Stimulated activated CD8-positive, alpha-beta memory T cell treated with anti-CD3 and anti-CD28 coated beads, Interleukin-4, amount 100 ng/mL, for 24 hours (primary cell): ENCODE data around the gene ALG10B.
"Not testable (repeated sequence)": the region's sequence is repeated elsewhere in the genome, so short reads cannot be mapped to it uniquely, and the experiment has no call there.

Experiments
- DNase-seq: peaks from one replicate; pipeline ENCODE4 v3.0.0-alpha.2; 2020; ENCODE audit warnings: low read depth

The ALG10B gene, protein sequence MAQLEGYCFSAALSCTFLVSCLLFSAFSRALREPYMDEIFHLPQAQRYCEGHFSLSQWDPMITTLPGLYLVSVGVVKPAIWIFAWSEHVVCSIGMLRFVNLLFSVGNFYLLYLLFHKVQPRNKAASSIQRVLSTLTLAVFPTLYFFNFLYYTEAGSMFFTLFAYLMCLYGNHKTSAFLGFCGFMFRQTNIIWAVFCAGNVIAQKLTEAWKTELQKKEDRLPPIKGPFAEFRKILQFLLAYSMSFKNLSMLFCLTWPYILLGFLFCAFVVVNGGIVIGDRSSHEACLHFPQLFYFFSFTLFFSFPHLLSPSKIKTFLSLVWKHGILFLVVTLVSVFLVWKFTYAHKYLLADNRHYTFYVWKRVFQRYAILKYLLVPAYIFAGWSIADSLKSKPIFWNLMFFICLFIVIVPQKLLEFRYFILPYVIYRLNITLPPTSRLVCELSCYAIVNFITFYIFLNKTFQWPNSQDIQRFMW

GRCh38 chr12:38316391-38317129, at the start of gene ALG10B:
Gene ALG10B, plus strand, starts transcription at chr12:38316774. Its CDS starts 120 bp downstream, at chr12:38316894.
- DNase-seq = peak; percentile 88

GRCh38 chr12:38268612-38269011, 48.0 kb upstream of the ALG10B start:
- no peak for DNase-seq

DNA sequence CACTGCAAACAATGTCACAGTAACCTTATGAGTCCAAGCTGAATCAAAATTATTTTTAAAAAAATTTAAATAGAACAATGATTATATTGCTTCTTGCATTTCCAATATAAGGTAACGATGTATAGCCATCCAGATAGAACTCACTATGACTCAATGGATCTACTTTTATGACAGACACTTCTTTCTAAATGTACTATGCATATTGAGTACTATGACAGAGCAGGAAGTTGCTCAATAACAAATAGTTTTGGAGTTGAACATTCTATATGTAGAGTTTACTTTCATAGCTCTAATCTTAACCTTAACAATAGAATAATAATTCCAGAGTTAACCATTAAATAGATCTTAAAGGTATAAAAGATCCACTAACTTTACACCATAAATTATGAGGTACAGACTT, 46.7 kb upstream of the ALG10B start:
- no peak for DNase-seq

DNA sequence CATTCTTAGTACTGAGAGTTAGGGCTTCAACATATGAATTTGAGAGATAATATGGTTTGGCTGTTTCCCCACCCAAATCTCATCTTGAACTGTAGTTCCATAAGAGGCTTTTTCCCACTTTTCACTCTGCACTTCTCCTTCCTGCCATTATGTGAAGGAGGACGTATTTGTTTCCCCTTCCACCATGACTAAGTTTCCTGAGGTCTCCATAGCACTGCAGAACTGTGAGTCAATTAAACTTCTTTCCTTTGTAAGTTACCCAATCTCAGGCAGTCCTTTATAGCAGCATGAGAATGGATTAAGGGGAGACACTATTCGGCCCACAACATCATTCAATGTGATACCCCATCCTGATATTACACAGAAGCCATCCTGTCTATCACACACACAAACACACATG, 36.8 kb upstream of the ALG10B start:
- DNase-seq = no peak

DNA sequence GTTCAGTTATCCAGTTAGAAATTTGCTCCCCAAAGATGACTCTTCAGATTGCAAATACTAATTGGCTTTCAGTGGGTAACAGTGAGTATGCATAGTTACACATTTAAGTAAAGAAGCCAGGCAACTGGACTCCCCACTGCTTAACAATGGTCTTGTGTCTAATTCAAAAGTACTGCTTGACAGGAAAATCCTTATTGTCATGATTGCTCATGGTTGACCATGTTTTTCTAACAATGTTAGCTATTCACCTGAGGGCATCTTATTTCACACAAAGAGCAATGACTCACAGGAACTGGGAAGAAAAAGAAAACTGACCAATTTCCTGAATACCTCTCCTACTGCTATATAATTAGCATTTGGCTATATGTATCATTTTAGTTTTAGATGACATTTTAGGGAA, 33.7 kb upstream of the ALG10B start:
- DNase-seq = no peak

DNA sequence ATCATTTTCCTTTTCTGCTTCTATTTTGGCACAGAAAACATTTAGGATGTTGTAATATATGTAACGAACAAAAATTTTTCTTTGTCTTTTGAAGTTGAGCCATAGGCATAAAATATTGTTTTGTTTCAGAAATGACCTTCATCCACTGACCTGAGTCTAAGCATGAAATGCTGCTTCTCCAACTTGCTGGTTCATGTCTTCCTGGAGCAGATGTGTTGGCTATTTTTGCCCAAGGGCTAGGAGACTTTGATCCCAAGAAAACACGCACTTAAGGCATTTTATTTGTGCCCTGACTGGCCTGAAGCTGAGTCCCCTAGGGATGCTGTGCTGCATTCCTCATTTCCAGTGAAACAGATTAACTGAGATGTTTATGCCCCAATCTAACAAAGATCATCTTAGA, 27.2 kb upstream of the ALG10B start:
- no peak for DNase-seq

- DNase-seq = no peak
Observed at GRCh38 chr12:38291160-38291559, 25.4 kb upstream of the ALG10B start.

GRCh38 chr12:38302972-38303371, 13.6 kb upstream of the ALG10B start:
- not testable (repeated sequence) for DNase-seq

- not testable (repeated sequence) for DNase-seq
Observed at GRCh38 chr12:38321966-38322365, 5.4 kb downstream of the ALG10B start.

GRCh38 chr12:38324912-38325311, 8.3 kb downstream of the ALG10B start:
- no peak for DNase-seq

DNA sequence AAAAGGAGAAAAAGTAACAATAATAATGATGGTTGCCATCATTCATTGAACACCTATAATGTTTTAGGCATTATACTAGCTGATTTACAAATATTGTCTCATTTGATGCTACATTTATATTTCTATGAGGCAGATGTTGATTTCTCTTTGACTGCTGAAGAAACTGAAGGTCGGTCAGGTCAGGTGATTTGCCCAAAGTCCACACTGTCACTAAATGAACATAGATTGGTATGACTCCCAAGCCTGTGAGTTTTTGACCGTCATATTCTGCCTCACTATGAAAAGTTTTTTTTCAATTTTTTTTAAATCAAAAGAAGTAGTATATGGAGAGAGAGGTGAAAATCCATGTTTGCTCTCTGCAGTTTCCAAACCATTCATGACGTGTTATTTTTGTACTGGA, 10.8 kb downstream of the ALG10B start:
- DNase-seq = no peak

DNA sequence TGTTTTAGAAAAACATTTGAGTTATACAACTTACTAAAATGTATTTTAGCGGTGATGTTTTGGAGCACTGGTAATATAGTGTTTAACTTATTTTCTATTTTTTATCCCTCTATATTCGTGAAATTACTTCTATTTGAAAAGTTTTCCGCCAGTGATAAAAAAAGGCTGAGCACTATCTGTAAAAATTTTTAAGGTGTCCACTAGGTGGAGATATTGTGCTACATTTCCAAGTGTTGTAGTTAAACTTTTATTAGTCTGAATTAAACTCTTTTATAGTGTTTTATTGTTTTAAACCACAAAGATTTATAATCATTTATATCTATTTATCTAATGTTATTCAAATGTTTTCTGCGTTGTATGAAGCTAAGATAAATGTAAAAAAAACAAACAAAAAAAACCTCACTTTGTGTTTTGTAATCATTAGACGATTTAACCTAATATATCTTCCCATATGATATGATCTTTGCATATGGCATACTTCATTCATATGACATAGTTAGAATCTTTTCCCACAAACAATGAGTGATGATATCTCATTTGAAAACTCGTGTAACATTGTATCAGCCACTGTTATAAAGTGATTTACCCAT, 11.8 kb downstream of the ALG10B start:
- no peak for DNase-seq

- DNase-seq = not testable (repeated sequence)
Observed at GRCh38 chr12:38330414-38330813, 13.8 kb downstream of the ALG10B start.

DNA sequence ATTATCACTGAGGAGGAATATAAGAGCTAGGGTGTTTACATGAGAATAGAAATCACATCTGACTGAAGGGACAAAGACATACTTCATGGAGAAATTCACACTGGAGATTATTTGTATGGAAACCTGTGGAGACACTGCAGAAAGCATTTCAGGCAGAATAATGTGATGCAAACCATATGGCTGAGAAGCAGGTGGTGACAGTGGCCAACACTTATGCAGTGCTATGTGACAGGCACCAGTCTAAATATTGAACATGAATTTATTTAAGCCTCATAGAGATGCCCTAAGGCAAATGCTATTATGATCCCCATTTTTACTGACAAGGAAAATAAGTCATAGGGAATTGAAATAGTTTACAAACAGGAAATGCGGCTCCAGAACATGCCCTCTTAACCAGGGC, 16.2 kb downstream of the ALG10B start:
- DNase-seq = no peak

- DNase-seq = no peak
Observed at GRCh38 chr12:38342444-38342843, 25.9 kb downstream of the ALG10B start.

DNA sequence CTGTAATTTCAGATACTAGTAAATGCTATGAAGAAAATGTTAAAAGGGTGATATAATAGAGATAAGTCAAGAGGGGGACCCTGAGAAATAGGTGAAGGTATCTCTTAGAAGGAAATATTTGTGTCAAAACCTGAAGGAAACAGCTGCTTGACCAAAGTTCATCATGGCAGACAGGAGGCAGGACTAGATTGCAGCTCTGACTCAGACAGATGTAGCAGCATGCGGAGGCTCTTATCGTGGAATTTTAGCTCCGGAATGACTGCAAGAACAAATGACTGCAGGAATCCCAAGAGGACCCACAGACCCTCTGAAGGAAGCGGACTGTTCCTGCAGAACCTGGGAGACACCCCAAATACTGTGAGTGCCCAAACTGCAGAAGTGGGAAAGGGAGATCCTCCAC, 26.7 kb downstream of the ALG10B start:
- DNase-seq = not testable (repeated sequence)

GRCh38 chr12:38343916-38344315, 27.3 kb downstream of the ALG10B start:
- DNase-seq = not testable (repeated sequence)

DNA sequence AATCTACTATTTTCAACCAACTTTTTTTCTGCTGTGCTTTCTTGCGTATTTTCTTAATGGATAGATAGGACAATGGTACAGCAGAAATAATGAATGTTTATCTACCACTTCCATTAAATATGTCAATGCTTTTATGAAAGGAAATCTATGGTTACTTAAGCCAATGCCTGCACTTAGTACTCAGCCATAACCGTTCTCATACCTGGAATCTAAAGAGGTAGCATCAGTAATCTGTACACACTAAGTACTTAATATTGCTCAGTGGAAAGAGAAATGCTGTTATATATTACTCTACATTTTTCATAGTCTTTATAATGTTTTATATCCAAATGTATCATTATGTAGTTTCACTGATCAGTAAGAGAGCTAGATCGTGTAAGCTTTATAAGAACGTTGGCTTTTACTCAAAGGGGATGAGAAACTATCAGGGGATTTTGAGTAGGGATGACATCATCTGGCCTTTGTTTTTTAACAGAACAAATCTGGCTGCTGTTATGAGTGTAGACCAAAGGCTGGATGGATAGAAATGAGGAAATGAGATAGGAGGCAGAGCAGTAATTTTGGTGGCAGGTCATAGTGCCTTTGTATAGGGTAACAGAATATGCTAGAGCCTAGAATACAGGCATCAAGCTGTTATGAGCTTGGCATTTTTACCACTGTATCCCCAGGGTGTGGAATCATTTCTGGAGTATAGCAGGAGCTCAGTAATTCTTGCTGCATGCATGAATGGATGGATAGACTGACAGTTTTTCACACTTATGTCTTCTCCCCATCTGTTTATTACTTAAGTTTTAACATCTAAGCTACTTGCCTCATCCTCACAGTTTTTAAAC, 34.0 kb downstream of the ALG10B start:
- DNase-seq = no peak

GRCh38 chr12:38351175-38351508, 34.6 kb downstream of the ALG10B start:
- DNase-seq = not testable (repeated sequence)

DNA sequence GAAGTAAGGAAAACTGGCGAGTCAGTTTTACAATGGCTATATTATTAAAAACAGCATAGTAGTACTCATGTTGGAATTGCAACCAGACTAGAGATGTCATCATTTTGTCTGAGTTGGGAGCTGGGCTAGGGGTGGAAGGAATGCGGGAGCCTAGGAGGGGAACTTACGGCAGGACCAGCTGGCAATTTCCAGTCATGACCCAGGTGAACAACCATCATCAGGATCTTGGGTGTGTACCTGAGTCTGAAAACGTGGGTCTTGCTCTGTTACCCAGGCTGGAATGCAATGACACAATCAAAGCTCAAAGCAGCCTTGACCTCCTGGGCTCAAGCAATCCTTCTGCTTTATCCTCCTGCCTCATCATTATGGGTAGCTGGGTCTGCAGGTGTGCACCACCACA, 50.9 kb downstream of the ALG10B start:
- DNase-seq = no peak

DNA sequence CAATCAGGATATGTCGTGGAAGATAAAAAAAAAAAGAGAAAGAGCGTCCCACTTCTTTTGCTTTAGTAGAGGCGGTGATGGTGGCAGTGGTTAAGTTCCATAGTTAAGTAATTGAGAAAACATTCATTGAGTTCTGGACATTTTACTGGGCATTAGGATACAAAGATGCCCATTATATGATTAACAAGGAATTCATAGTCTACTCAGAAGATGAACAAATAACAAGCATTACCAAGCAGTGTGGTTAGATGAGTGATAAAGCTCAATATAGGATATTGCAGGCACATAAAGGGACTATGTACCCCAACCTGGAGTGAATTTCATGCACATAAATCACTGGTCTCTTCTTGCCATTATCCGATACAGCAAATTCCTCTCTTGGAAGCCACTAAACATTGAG, 53.7 kb downstream of the ALG10B start:
- no peak for DNase-seq

DNA sequence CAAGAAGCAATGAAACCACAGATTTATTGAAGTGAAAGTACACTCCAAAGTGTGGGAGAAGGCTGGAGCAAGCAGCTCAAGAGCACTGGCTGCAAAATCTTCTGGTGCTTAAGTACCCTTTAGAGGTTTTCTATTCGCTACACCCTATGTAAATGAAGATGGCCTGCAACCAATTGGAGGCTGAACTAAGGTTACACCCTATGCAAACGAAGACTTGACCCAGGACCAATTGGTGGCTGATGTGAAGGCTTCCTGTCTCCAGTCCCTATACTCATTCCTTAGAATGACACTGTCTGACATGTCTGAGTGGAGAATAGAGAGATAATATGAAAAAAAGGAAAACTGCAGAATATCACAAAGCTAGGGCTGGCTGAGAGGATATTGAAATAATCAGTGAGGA, 57.2 kb downstream of the ALG10B start:
- DNase-seq = no peak
